Measurements from ENCODE around the gene TAF6L. TPM values are rescaled to one million over a fixed set of nuclear protein-coding genes. Genes with fewer than 3 reads are reported as not detected.
A peak's percentile ranks its signal among the peaks of the same experiment; 100 is the strongest.

Gene TAF6L
- total and polyA plus RNA-seq, 12 donors = 10.8 to 98.1 (median 26.0) TPM

DNA sequence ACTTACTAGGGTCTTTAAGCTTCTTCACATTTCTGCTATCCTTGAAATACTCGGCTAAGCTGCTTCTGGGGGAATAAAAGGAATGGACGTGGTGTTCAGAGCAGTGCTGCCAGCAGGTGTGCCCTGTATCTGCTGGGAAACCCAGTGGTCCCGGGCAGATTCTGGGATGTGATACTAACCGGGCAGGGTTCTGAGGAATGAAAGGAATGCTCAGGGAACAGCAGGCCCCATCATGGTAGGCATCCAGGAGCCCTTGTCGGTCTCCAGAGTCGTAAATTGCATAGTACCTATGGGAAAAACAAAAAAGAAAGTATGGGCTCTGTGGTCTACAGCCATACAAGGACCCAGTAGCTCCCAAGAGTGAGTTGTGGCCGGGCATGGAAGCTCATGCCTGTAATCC, 25.1 kb downstream of the TAF6L start:
- WGBS, 4 donors = 75 to 83% (median 81%) methylated on average over 7 of the region's 7 CpGs
- Histone ChIP-seq H3K4me3 (no peak overlapping the region), H3K27ac (no peak overlapping the region), H3K9me3 (replicated peaks in 1 of 3) (no peaks in the 10 kb centered on the region), H3K36me3 (replicated peaks in 1 of 2) (peaks cover 0 to 89% of the 10 kb centered on the region in 2 donors), H3K27me3 (no peaks in the 10 kb centered on the region), H3K4me1 (replicated peaks in 1 of 2) (peaks cover 9 to 11% of the 10 kb centered on the region in 2 donors)
- intact Hi-C loops (cut with DNase I) = loop anchor here in 1 of 2 donors (10.0 kb wide), 1 partner anchor 69 kb away; no protein-coding TSS in a partner anchor
- DNase-seq = no peak
- no peak for TF ChIP-seq CTCF (IDR thresholded peaks at IDR 0.05)
- TF ChIP-seq POLR2A (IDR thresholded peaks at IDR 0.05) = no peak

DNA sequence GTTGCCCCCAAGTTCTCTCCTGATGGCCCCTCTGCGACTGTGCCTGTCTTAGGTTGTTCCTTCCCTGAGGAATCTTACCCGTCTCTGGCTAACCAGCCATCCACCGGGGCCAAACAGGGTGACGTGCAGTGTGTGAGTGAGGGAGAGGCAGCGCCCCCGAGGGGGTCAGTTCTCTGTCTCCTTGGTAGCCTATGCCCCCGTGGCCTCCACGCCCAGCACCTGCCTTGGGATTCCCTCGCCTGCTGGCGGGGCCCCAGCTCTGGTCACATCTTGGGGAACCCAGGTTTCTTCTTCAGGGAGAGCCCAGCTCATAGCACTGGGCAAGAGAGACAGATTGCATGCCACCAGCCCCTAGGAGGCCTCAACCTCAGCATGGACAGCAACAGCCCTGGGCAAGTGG, 28.3 kb downstream of the TAF6L start:
- H3K27me3 ChIP-seq = no peaks in the 10 kb centered on the region
- DNase-seq = no peak
- WGBS, 4 donors = 79 to 90% (median 89%) methylated on average over 5 to 10 of the region's 10 CpGs
- intact Hi-C loops (cut with DNase I) = loop anchor here in 1 of 2 donors (10.0 kb wide), 1 partner anchor 65 kb away; no protein-coding TSS in a partner anchor
- no peaks in the 10 kb centered on the region for H3K9me3 ChIP-seq (replicated peaks in 1 of 3)
- H3K36me3 ChIP-seq (replicated peaks in 1 of 2) = peaks cover 0 to 90% of the 10 kb centered on the region in 2 donors
- no peak overlapping the region for H3K27ac ChIP-seq
- H3K4me3 ChIP-seq = no peak overlapping the region
- peaks cover 7 to 18% of the 10 kb centered on the region in 2 donors for H3K4me1 ChIP-seq (replicated peaks in 1 of 2)
- TF ChIP-seq CTCF (IDR thresholded peaks at IDR 0.05) = no peak
- no peak for TF ChIP-seq POLR2A (IDR thresholded peaks at IDR 0.05)

- intact Hi-C loops (cut with DNase I) = no loop called here
- DNase-seq = no peak
- Histone ChIP-seq H3K4me3 (no peak overlapping the region), H3K27ac (no peak overlapping the region), H3K36me3 (replicated peaks in 1 of 2) (peaks cover 0 to 75% of the 10 kb centered on the region in 2 donors), H3K27me3 (no peaks in the 10 kb centered on the region), H3K4me1 (replicated peaks in 1 of 2) (peaks cover 11 to 22% of the 10 kb centered on the region in 2 donors), H3K9me3 (replicated peaks in 1 of 3) (no peaks in the 10 kb centered on the region)
- 69 to 78% (median 76%) methylated on average over 4 of the region's 4 CpGs for WGBS, 4 donors
- TF ChIP-seq CTCF (IDR thresholded peaks at IDR 0.05) (no peak), POLR2A (IDR thresholded peaks at IDR 0.05) (no peak)
These were observed 29.9 kb downstream of the TAF6L start for GRCh38 chr11:62801071-62801470.

GRCh38 chr11:62804310-62805075, 33.3 kb downstream of the TAF6L start:
- H3K4me3 ChIP-seq = peak overlapping the region; percentile 25 to 69 (median 54)
- peak in 5 of 7 donors; percentile 32 to 66 (median 50) for DNase-seq
- 1 to 5% (median 2%) methylated on average over 14 of the region's 14 CpGs for WGBS, 4 donors
- TF ChIP-seq POLR2A (IDR thresholded peaks at IDR 0.05) (peak in 1 of 2 donors; percentile 46), CTCF (IDR thresholded peaks at IDR 0.05) (no peak)
- no peaks in the 10 kb centered on the region for H3K27me3 ChIP-seq
- no peaks in the 10 kb centered on the region for H3K9me3 ChIP-seq (replicated peaks in 1 of 3)
- intact Hi-C loops (cut with DNase I) = no loop called here
- peaks cover 0 to 40% of the 10 kb centered on the region in 2 donors for H3K36me3 ChIP-seq (replicated peaks in 1 of 2)
- peak overlapping the region; percentile 65 to 93 (median 89) for H3K27ac ChIP-seq
- peaks cover 15 to 28% of the 10 kb centered on the region in 2 donors for H3K4me1 ChIP-seq (replicated peaks in 1 of 2)
